GM12891 (cell line): ENCODE measurements around the gene PRSS8.
"Not testable (repeated sequence)": the region's sequence is repeated elsewhere in the genome, so short reads cannot be mapped to it uniquely, and the experiment has no call there.

Source experiments
- POLR2A ChIP-seq: IDR thresholded peaks from 2 replicates; pipeline ENCODE4 v1.6.1; 2011; ENCODE audit warnings: low read depth, low read length, control low read depth
- POLR2AphosphoS5 ChIP-seq: IDR thresholded peaks from 2 replicates; pipeline ENCODE4 v1.6.1; 2011; ENCODE audit warnings: low read depth, low read length, control low read depth
- POU2F2 ChIP-seq: IDR thresholded peaks from 2 replicates; pipeline ENCODE4 v1.6.1; 2011; ENCODE audit warnings: low read depth, mild to moderate bottlenecking, control low read depth, low read length, moderate library complexity
- SPI1 ChIP-seq: IDR thresholded peaks from 2 replicates; pipeline ENCODE4 v1.6.1; 2011; ENCODE audit warnings: low read depth, low read length, control low read depth
- TAF1 ChIP-seq: IDR thresholded peaks from 2 replicates; pipeline ENCODE4 v1.6.1; 2011; ENCODE audit warnings: low read depth, low read length, control low read depth

- TF ChIP-seq POLR2AphosphoS5, POLR2A, SPI1, TAF1, POU2F2: not testable (repeated sequence)
Measured at GRCh38 chr16:31100876-31101641, 34.5 kb downstream of the PRSS8 start.
